Stimulated activated CD8-positive, alpha-beta memory T cell treated with anti-CD3 and anti-CD28 coated beads, Interleukin-7, amount 100 ng/mL, for 1 hour (primary cell): Measurements from ENCODE around the gene USHBP1.

Experiments
- DNase-seq, 2 donors: peaks; one replicate each; pipeline ENCODE4 v3.0.0-alpha.2; 2020; ENCODE audit warnings: low read depth in 2 of 2

The USHBP1 gene, protein sequence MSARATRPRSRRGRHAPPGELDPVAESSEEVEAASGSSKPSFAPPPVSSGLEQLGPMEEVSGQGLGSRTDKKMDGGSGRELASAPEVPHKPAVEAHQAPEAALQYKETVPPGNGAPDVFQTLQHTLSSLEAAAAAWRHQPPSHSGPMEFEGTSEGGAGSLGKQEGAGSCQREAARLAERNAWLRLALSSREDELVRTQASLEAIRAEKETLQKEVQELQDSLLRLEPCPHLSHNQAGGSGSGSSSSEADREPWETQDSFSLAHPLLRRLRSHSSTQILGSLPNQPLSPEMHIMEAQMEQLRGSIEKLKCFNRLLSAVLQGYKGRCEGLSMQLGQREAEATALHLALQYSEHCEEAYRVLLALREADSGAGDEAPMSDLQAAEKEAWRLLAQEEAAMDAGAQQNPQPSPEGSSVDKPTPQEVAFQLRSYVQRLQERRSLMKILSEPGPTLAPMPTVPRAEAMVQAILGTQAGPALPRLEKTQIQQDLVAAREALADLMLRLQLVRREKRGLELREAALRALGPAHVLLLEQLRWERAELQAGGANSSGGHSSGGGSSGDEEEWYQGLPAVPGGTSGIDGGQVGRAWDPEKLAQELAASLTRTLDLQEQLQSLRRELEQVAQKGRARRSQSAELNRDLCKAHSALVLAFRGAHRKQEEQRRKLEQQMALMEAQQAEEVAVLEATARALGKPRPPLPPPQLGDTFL

DNA sequence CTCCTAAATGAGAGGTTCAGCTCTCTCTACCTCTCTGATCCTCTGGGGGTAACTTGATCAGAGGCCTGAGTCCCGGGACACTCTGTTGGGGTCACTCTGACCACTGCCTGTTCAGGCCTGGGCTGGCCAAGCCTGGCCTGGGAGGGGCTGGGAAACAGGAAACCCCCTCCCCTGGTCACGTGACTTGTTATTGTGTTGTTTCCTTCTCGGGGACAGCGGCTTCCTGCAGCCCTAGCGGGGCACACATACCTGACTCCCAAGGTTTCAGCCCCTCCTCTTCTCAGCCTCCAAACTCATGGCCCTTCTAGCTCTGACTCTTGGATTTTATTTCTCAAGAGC, at the start of gene USHBP1:
TSS of gene USHBP1 (minus strand) at position 105 of the 339 bp plus-strand sequence. CDS start 446 bp downstream, outside the sequence.
- DNase-seq, result no peak

DNA sequence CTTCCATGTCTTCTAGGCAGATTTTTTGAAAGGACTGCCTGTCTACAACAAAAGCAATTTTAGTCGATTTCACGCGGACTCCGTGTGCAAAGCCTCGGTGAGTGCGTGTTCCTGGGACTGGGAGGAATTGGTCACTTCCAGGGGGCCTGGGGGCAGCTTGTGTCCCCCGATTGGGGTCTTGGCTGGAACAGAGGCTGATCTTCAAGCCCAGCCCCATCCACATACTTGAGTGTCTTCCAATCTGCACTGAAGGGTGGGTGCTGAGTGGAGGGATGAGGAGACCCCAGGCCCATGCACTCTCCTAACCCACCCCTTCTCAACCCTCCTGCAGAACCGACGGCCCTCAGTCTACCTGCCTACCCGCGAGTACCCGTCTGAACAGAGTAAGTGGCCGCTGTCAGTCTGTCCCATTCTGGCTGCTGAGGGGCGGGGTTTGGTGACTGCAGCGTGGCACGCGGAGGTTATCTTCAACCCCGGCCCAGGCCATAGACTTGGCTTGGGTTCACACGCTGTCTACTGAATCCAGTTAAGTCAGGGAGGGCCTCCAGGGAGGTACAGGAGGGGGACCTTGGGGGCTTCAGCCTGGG, 49.6 kb upstream of the USHBP1 start:
- no peak for DNase-seq

DNA sequence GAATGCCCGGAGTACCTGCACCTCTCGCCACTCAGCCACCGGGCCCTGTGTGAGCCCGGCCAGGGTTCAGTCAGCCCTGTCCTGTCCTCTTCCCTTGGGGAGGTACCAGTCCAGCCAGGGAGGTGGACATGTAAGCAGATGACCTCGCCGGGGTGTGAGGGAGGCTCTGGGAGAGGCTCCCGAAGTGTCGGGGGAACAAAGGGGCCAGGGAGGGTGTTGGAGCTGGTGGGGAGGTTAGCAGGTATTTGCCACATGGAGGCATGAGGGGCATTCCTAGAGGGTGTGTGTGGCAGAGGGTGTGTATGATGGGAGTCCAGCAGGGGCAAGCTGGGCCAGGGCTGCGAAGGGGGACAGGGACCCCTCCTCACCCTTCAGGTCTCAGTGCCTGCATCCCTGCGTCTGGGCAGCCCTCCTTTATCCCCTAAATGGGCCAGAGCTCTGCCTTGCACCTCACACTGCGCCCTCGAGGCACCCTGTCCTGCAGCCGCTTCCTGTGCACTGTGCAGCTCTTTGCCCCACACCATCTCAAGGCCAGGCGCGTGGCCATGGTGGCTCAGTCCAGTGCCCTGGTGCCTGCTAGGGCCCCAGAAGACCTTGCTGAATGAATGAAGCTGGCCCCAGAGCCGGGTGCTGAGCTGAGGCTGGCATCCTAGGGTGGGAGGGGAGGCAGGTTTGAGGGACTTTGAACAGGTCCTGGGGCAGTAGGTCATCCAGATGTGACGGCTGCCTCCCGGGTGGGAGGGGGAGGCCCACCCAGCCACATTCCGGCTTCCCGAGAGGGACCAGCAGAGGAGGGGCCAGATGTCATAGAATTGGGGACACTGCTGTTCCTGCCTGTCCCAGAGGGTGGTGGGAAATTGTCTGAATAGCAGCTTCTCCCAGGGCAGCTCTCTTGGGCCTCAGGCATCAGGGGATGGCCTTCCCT, 47.9 kb upstream of the USHBP1 start:
- DNase-seq, result no peak

DNA sequence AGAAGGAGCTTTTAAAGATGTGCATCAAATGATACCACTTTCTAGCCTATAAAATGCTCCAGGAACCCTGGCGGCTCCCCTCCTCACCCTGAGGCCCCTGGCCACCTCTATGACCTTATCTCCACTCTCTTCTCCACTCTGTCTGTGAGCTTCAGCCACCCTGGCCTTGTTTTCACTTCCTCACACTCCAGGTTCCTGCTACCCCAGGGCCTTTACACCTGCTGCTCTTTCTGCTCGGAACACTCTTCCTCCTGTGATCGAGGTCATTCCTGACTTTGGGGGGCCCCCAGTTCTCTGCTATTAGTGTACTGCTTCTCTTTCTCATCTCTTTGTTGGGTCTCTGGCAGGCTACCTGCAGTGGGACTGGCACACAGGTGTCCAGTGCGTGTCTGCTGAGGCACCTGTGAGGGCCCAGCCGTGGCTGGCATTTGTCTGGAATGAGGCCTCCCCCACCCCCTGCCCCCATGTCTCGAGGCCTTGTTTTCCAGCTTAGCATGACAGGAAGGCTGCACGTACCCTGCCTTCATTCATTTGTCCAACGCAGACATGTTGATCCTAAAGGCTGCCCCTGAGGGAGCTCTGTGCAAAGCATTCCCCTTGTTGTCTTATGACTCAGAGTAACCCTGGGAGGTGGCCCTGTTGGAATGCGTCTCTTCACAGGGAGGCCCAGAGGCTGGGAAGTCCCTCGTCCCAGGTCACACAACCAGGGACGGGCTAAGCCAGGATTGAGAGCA, 47.1 kb upstream of the USHBP1 start:
- no peak for DNase-seq

DNA sequence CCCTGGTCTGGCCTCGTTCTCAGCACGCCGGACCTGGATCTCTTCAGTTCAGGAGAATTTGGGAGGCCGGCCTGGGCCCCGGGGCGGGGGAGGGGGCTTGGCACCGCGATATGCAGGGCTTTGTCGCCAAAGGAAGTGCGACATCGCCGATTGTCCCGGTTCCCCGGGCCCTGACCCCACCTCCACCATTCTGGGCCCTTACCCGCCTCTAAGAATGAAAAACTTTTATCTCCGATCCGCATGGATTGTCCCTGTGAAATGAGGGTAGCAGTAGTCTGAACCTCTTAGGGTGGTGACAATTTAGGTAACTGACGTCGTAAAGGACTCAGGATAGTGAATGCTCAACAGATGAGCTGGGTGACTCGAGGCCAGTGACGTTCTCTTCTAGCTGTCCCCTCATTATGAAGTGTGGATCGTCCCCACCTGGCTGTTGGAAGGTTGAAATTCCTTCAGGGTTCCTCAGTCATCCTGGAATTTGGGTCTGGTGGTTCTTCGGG, 45.5 kb upstream of the USHBP1 start:
- DNase-seq, result no peak

DNA sequence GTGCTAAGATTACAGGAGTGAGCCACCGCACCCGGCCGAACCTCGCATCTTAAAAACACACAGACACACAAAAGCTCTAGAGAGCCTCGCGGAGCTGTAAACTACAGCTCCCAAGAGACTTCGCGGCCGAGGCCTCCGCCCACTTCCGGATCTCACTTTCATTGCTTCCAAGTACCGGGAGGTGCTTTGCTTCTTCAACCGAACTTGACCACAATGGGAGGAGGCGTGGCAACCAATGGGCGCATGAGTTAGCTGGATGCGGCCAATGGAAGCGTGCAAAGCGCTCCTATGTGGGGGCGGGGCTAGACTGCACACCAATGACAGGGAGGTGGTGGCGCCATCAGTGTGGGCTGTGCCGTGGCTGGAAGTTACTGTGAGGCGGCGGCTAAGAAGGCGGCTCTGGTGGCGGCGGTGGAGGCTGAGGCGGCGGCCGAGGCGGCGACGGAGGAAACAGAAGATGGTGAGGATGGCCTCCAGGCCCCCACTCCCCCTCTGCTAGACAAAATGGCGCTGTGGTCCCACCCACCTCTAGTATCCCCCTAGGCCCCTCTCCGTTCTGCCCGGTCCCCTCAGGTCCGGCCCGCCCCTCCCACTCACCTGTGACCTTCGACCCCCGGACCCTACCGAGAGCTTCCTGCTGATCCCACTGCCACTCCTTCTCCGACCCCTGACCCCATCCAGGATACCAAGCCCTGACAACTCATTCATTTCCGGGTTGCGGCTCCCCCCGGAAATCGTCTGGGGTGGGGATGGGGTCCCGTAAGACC, 44.8 kb upstream of the USHBP1 start, which contains the start of gene DDA1:
TSS of gene DDA1 (plus strand) at position 366 of the 767 bp plus-strand sequence. CDS start at position 458, 92 bp downstream.
- DNase-seq, result peak; percentile 94 to 96

DNA sequence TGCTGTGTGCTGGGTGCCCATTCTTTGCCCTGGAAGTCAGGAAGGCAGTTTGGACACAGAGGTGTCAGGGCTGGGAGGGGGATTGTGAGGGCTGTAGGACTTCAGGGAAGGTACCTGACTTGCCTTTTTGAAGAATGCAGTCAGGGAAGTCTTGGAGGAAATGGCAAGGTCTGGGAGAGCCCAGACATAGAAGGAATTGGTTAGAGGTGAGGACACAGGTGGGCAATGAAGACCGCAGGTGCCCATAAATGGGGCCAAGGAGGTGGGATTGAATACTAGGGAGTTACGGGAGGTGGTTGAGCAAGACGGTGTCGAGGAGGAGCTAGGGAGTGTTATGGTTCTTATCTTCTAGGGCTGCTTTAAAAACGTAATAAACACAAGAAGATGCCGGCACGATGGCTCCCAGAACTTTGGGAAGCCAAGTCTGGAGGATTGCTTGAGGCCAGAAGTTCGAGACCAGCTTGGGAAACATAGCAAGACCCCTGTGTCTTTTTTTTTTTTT, 43.4 kb upstream of the USHBP1 start:
- no peak for DNase-seq

DNA sequence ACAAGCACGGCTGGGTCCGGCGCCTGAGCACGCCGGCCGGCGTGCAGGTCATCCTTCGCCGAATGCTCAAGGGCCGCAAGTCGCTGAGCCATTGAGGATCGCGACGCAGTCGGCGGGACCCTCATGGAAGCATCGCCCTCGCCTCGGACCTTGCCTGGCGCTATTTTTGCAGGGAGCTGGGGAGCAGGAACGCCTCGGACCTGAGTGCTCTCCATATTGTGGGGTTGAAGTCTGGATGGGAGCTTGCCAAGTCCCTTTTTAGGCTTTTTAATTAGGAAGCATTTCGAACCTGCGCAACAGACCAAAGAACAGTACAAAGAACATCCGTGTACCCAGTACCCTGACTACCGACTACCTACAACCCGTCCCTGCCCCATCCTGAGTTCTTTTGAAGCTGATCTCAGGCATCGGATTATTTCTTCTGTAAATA, 41.8 kb upstream of the USHBP1 start:
- no peak for DNase-seq

DNA sequence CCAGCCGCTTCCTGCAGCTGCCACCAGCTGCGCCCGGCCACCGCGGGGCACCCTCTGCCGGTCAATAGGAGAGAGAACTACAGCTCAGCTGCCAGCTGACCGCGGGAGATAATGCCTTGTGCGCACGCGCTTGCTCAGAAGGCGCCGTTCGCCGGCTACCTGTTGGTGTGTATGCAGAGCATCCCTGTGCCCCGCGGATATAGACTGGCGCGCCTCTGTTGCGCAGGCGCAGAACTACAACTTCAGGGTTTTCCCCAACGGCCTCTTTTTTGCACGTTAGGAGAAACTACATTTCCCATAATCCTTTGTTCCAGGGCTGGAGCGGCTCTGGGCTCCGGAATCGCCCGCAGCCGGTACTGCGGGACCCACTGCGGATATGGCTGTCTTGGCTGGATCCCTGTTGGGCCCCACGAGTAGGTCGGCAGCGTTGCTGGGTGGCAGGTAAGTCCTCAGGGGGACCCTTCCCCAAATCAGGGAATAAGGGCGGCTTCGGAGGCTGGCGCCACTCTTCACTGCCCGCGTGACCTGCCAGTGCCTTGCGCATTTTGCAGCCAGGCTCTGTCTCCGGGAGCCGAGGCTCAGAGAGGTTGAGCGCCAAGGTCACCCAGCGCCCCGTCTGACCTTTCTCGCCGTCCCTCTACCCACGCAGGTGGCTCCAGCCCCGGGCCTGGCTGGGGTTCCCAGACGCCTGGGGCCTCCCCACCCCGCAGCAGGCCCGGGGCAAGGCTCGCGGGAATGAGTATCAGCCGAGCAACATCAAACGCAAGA, 41.2 kb upstream of the USHBP1 start, which contains the start of gene MRPL34:
TSS of gene MRPL34 (plus strand) at position 356 of the 768 bp plus-strand sequence. CDS start at position 377, 21 bp downstream.
- peak; percentile 84 to 86 for DNase-seq

DNA sequence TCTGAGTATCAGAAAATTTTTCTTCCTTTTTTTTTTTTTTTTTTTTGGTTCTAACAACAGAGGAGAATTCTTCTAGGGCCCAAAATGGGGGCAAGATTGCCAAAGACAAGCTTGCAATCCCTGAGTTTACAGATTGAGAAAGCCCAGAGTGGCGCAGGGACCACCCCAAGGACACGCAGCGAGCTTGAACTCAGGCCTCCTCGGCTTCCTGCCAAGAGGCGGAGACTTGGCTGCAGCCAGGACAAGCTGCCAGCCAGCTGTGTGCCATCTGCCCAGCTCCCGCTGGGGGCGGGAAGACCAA, 40.6 kb upstream of the USHBP1 start:
- no peak for DNase-seq

DNA sequence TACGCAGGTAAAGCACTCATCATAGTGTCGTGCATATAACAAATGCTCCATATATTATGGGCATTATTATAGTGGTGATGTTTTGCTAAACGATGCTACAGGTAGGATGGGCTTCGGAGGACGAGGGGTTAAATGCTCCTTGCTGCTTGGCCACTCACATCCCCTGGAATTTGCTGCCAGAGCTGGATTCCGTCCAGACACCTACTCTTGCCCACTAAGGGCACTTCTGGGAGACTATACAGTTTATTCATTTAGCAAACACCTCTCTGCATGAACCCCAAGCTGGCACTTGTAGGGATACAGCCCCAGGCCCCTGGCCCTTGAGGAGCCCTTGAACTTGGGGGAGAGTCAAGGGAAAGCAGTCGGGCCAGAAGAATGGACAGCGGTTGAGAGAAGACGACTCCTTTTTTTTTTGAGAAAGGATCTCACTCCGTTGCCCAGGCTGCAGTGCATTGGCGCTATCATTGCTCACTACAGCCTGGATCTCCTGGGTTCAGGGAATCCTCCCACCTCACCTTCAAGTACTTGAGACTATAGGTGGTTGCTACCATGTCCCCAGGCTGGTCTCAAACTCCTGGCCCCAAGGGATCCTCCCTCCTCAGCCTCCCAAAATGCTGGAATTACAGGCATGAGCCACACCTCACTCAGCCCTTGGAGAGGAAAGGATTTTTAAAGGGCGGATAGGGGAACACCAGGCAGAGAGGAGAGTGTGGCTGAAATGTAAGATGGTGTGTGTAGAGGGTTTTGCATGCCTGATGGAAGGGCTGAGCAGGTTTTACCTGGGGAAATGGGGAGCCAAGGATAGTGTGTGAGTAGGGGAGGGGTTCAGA, 40.1 kb upstream of the USHBP1 start:
- DNase-seq, result no peak

DNA sequence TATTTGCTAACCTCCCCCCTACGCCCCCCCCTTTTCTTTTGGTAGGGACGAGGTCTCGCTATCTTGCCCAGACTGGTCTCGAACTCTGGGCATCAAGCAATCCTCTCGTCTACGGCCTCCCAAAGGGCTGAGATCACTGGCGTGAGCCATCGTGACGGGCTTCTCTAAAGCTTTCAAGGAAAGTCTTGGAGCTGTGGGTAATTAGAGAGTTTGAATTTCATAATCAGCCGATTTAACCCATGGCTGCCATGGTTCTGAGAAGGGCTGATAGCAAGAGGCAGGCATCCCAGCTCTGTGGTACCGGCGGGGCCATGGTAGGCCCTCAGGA, 39.4 kb upstream of the USHBP1 start:
- DNase-seq, result no peak

DNA sequence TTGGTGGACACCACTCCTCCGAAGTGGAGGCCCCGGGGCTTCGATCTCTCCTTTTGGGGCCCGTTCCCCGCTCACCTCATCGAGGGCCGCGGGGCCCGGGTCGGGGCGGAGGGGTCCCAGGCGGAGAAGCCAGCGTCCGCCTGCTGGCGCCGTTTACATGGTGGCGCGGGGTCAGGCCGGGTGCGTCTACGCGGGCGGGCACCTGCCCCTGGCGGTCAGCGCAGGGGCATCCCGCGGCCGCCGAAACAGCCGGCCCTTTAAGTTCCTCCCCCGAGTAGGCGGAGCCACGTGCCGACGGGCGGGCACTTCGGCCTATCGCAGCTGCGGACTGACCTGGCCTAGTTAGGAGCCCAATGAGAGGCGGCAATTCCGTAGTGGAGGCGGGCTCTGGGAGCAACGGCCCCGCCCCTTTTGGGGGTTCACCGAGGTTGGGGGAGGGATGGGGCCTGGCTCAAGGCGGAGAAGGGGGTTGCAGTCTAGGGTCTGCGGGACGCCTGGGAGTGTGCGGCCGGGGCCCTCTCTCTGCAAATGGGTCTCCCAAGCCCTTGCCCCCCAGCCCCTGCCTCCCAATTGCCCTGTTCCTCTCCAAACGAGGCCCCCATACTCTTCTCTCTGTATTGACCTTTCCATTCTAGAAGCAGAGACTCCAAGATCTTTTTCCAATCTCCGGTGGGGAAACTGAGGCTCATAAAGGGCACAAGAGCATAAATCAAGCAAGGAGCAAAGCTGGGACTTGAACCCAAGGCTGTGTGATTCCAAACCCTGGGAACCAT, 38.8 kb upstream of the USHBP1 start, which contains the start of gene ABHD8:
TSS of gene ABHD8 (minus strand) at position 259 of the 773 bp plus-strand sequence. CDS start 1,809 bp downstream, outside the sequence.
- peak; percentile 82 to 89 for DNase-seq

DNA sequence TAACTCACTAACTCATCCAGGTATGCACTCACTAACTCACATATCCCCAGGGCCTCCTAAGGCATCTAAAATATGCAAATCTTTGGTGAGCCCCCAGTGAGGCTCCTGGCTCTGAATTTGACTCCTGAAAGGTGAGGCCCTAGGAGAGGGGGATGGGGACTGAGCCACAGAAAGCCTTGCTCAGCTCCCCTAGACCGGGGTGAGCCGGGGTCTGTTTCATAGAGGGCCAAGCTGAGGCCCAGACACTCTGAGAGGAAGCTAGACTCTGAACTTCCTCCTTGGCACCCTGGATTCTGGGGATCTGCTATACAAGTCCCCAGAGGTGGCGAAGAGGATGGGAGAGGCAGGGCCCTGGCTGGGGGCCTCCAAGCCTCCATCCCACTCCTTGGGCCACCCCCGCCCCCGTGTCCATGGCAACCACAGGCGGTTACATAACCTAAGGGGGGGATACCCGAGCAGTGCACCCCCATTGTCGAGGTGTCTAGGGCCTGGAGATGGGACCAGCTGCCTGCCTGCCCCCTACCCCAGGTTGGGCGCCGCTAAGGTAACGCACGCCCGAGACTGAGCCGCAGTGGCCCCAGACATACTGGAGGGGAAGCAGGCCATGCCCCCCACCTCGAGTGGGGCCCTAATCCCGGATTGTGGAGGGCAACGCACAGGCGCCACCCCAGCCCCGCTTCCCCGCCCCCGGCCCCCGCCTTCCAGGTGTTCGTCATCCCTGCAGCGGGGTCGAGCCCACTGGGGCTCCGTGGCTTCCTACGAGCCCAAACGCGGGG, 38.0 kb upstream of the USHBP1 start:
- DNase-seq, result no peak

DNA sequence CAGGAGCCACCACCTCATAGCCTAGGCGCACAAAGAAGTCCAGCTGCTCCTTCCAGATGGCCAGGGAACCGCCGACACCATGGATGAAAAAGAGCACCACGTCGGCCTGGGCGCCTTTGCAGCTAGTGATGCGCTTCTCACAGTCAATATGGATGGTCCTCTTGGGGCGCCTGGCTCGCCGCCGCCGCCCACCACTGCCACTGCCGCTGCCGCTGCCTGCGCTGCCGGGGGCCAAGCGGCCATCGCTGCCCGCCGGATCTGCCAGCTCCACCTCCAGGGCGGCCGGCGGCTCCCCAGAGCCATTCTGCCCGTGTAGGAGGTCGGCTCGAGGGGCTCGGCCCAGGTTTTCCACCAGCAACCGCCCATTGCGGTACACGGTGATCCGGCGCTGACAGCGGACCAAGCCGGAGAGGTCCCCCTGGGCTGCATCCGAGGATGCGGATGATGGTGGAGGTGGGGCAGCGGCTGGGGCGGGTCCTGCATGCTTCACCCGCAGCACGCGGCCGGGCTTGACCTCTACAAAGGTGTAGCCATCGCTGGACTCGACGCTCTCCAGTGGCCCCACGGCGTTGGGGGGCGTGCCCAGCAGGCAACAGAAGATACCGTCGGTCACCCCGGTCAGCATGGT, 36.6 kb upstream of the USHBP1 start:
- DNase-seq, result no peak

DNA sequence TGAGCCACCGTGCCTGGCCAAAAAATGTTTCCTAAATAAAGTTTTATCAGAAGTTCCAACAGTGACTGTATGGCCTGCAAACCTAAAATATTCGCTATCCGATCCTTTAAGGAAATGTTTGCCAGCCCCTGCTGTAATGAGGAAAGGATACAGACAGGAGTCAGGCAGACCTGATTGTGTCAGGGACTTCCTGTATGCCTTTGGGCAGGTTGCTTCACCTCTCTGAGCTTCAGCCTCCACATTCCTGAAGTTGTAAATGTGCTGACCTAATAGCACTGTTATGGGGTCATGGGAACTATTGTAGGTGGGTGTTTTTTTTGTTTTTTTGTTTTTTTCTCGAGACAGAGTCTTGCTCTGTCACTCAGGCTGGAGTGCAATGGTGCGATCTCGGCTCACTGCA, 32.4 kb upstream of the USHBP1 start:
- no peak for DNase-seq
